Measurements from ENCODE around the gene ATE1.

- TF ChIP-seq CTCF (IDR thresholded peaks at IDR 0.05; ENCODE audit: borderline replicate concordance, extremely low read depth, low read length, poor library complexity, severe bottlenecking): no peak
- TF ChIP-seq EZH2 (IDR thresholded peaks at IDR 0.05; ENCODE audit: borderline replicate concordance, low read depth, low read length, severe bottlenecking): no peak
Observed at GRCh38 chr10:121961456-121961855, 33.6 kb upstream of the ATE1 start.
